CD4-positive, alpha-beta T cell treated with Interleukin-21 for 1 hour (primary cell): ENCODE data around the gene CDT1.

Experiments used
- DNase-seq: peaks from one replicate; pipeline ENCODE4 v3.0.0-alpha.2; 2020

The CDT1 gene

DNA sequence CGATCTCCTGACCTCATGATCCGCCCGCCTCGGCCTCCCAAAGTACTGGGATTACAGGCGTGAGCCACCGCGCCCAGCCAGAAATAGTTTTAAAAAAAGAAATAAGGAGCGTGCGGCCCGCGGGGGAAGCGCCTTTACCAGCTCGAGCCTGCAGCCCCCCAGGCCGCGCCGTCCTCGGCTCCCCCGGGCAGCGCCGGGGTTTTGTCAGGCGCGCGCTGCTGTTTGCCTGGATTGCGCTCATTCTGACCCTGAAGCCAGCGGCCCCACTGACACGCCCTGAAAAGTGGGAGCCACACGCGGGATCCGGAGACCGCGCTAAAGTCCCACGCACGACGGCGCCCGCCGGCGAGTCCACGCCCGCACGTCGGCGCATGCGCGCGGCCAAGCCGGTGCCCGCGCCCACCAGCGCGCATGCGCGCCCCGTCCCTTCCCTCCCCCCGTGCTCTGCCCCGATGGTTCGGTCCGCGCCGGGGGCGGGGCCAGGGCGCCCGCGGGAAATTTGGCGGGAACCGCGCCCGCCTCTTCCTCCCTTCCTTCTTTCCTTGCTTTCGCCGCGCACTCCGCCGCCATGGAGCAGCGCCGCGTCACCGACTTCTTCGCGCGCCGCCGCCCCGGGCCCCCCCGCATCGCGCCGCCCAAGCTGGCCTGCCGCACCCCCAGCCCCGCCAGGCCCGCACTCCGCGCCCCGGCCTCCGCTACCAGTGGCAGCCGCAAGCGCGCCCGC lies at the start of gene CDT1:
Gene CDT1 (plus strand): TSS at position 526 of the 724 bp plus-strand sequence. CDS start 43 bp downstream, at position 569.
- peak; percentile 85 for DNase-seq

DNA sequence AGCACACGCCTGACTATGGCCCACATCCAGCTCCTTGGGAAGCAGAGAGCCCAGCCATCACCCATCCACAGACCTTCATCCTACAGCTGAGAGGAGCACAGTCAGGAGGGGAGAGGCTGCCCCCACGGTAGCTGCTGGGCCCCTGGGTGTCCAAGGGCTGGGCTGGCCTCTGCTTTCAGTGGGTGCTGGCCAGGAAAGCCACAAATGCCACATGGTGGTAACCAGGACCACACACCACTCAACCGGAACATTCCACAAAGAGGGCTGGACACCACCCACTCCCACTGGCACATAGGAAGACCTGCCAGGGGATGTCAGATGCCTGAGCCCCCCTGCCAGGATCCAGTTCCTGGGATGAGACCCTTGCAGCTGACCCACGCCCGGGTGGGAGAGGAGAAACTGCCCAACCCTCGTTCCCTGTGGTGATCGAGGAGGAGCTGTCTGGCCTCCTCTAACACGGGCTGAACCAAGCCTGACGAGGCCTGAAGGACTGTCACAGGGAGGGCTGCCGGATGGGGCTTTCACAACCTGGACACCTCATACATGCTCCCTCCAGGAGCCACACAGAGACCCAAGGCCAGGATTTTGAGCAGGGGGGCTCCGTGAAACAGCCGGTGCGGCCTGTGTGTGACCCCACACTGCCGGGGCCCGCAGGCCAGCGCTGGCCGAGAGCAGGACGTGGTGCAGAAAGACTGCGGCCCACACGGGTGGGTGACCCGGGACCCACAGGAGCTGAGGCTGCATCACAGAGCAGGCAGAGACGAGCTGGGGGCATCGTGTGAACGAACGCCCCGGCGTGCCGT lies 49.3 kb upstream of the CDT1 start:
- no peak for DNase-seq

DNA sequence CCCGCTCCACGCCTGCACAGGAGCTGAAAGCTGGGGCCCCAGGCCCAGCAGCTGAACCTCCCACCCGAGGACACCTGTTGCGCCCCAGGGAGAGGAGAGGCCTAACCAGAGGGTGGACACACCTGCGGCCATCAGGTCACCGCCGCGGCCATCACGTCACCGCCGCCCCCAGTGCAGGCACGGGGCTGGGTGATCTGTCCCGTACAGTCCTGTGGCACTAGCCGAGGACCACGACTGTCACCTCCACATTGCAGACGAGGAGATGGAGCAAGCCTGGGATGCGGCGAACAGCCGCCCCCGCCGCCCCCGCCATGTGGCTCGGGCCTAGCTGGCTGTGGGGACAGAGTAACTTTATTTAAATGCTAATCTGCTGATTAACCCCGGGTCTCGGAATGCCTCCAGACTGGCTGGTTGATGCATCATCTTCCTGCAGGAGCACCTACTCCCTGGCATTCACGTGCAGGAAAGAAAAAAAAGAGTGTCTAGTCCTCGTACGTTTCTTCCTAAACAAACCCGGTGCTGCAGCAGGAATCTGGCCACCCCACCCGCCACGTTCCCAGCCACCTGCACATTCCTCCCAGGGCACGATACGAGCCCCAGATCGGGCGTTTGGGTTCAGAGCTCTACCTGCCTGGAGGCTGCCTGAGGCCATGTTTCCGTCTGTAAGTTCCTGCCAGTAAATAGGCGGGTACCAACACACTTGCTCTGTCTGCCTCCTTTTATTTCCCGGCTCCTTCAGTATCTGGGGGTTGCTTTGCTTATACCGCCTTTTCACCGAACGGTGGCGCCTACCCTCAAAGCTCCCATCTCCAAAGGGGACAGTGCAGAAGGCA lies 48.5 kb upstream of the CDT1 start:
- DNase-seq = peak; percentile 37

DNA sequence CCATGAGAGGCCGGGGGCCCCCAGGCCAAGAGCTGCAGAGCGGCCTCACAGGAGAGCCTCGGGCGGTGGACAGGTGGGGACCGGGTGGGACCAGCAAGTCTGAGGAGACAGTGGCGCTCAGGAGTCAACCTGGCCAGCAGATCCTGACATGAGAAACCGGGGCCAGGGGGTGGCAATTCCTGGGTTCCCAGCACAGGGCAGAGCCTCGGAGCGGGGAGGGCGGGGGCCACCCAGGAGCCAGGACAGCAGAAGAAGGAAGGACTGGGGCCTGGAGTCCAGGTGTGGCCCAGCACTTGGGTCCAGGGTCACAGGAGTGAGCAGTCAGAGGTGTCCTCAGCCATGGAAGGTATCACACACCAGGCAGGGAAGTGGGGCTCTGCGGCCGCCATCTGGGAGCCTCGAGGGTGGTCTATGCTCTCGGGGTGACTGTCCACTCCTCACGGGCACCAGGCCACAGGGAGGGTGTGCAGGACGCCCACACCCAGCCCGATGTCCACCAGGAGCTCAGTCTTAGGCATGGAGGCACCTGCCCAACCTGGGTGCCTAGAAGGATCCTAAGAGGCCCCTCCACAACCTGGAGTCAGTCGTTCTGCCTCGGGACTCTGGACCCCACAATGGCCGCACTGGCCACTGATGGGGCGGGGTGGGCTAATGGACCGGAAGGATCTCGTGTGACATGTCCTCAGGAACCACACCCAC lies 47.7 kb upstream of the CDT1 start:
- no peak for DNase-seq

DNA sequence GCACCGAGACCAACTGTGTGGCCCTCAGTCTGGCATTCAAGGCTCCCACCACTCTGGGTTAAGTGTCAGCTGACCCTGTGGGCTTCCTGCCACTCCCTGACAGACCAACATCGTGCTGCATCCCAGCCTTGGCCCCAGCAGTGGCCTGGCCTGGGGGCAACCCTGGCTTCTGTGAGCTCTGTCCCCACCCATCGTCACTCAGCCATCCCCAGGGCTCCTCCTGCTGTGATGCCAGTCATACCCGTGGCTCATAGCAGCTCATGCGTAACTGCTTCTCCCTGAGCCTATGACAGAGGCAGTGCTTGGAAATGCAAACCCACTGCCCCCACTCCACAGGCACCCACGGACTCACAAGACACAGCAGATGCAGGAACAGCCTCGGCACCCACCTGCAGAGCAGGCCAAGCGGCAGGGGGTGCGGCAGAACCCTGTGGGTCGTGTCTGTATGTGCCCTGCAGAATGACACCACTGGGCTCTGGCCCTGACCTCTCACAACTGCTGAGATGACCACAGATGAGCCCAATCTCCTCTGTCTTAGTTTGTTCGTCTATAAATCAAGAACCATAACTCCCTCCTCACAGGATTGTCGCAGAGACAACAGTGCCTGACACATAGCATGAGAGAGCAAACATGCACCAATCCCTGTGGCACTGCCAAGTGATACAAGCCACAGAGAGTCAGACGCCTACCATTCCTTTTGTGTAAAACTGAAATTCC lies 45.2 kb upstream of the CDT1 start:
- no peak for DNase-seq

DNA sequence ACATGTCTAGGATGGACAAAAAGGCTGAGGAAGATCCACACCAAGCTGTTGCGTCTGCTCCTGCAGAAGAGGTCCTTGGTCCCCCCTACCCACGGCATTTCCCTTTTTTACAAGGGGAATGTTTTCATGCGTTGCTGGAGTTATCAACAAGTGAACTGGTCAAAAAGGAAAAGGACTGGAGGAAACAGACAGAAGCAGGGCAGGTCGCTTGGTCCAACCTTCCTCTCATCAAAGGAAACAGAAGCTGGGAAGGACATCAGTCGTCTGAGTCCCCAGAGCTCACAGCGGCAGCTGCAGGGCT lies 44.7 kb upstream of the CDT1 start:
- DNase-seq = no peak

DNA sequence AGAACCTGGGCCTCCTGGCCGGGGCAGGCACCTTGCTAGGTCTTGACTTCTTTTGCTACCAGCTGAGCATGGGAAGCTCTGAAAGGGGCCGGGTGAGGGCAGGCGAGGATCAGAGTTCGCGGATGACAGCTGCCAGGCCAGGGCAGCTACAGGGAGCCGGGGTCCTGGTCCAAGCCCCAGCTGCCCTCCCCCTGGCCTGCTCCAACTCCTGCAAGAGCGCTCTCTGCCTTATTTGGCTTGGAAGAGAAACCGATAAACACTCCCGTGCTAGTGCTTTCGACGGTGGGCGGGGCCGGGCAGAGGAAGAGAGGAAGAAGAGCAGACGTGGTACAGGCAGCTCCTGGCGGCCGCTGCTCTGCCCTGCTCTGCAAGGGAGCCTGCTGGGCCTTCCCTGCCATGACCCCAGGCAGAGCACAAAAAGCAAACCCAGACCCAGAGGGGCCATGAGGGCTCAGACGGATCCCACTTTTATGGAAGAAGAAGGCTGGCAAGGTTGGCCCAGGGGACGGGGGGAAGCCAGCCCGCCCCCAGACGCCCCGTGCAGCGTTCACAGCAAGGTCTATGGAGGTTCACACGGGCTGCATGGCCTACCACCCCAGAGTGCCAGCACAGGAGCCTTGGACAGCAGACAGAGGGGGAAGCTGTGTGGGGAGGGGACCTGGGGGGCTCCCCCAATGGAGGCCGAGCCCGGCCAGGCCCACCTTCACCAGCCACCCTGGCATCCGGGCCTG lies 44.2 kb upstream of the CDT1 start:
- DNase-seq = peak; percentile 59

DNA sequence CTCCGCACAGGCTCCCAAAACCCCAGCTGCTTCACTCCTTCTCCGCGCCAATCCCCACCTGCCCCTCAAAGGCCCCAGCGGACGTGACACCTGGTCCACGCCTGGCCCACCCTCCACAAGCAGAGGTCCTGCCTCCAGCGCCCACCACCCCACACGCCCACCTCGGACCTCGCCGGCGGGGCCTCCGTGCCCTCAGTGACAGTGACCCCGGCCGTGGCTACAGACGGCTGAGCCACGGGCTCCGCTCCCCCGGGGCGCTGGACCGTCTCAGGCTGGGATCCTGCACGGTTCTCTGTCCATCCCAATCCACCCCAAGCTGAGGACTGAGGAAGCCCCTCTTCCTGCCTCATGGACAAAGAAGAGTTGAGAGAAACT lies 43.6 kb upstream of the CDT1 start:
- no peak for DNase-seq

DNA sequence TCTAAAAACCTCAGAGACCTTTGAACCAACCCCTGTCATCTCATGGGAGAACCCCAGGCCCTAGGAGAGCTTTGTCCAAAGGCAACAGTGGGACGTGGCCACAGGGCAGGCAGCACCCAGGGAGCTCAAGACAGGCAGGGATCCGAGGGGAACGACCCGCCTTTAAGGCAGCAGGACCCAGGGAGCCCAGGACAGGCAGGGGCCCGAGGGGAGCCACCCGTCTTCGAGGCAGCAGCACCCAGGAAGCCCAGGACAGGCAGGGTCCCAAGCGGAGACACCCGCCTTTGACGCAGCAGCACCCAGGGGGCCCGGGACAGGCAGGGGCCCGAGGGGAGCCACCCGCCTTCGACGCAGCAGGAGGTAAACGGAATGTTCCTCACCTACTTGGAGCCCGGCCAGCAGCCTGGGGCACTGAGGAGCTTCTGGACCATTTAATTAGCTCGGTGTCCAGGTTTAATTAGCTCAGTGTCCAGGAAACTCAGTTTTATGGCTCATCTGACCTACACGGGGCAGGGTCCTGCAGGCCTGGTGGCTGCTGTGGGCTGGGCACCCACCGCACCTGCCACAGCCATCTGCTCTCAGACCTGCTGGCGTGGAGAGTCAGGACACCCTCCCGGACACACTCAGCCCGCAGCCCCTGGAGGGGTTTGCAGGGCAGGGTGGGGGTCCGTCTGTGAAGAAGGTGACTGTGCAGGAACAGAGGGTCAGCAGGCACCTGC lies 43.0 kb upstream of the CDT1 start:
- DNase-seq = no peak

DNA sequence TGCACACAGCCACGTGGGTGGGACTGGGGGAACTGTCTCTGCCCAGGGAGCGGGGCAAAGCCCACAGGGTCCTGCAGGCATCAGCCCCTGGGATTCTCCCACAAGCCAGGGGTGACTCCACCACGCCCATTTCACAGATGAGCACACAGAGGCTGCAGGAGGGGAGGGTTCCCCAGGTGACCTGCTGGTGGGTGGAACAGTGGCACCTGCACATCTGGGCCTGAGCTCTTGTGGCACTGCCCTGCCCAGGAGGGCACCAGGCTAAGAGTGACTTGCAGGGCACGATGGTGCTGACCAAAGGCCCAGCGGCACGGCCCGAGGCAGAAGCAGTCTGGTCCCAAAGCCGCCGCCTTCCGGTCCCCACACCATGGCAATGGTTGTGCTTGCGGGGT lies 42.5 kb upstream of the CDT1 start:
- no peak for DNase-seq

DNA sequence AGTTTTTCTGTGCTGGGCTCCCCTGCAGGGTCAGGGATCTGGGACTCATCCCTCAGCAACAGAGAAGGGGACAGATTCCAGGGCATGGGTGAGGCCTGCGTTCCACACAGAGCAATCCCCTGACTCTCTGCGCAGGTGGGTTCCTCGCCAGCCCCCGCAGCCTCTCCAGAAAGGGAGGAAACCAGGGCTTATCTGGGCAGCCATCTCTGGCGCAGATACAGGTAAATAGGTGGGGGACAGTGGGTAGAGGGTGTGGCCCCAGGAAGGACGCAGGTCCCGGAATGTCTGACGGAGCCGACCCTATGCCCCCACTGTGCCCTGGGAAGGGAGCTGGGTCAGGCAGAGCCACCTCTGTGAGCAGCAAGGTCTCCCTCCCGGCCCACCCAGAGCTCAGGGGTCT lies 41.8 kb upstream of the CDT1 start:
- DNase-seq = no peak

DNA sequence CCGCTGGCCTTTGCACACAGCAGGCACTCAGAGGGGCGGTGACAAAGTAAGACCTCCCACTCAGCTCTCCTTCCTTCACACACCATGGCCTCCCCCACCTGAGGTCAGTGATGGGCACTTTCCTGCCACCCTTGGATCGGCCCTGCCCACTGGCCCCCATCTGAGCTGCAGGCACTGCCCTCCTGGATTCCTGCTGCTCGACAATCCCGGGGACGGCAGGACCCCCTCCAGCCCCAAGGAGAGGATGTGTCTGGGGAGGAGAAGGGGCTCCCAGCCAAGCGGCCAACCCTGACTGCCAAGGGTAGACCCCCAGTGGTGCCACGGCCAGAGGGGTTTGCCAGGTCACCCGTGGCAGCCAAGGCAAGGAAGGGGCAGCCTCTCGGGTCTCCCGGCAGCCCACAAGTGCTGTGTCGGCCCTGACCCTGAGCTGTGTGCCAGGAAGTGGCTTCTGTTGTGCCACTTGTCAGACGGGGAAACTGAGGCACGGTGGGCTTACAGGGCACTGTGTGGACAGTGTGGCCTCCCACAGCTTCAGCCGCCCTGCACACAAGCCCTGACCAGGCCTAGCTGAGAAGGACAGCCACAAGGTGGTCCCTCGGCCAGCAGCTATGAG lies 41.2 kb upstream of the CDT1 start:
- no peak for DNase-seq

DNA sequence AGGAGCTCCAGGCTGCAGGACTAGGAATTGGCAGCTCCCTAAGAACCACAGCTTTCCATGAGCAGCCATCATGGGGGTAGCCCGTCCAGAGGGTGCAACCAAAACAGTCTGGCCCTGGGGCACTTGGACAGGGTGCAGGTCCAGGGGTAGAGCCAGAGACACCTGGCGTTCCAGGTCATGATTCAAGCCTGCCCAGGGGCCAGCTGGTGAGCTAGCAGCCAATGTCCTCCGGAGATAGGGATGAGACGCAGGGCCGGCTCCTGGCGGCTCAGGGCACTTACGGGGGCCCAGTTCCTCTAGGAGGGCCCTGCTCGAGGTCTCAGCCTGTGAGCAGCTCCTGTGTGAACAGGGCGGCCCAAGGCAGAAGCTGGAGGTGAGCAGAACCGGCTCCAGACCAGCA lies 40.6 kb upstream of the CDT1 start:
- DNase-seq = no peak

DNA sequence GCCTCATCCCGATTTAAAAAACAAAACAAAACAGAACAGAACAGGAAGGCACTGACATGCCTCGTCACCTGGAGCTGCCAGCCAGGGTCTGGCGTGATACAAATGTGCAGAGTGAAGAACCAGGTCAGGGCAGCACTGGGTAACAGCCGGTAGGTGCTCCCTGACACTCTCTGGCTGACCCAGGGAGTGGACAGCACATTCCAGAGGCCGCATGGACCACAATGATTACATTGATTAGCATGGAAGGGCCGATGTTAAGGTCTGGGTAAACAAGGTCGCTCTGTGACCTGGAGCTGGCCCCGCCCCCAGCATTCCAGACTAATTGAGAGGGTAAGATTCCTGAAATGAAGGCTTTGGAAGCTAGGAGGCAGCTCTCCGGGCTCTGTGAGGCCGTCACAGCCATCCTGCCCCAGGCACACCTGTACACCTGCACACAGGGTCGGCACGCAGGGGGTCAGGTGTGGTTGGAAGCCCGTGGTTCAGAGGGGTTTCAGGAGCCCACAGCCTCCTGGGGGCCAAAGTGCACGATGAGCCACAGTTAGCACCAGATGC lies 40.0 kb upstream of the CDT1 start:
- DNase-seq = no peak

DNA sequence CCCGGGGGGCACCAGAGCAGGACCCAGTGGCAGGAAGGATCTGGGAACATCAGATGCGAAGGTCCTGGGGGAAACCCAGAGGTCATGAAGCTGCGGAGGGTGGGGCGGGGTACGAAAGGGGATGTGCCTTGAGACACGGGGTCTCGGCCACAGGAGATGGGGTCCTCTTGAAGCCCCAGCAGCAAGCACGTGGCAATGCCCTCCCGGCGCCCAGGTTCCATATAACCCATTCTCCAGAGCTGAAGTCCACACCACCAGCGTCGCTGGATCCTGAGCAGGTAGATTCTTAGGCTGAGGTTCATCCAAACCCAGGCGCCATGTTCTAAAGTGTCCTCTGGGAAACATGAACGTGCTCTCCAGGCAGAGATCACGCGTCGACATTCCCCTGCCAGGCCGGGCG lies 39.5 kb upstream of the CDT1 start:
- no peak for DNase-seq

DNA sequence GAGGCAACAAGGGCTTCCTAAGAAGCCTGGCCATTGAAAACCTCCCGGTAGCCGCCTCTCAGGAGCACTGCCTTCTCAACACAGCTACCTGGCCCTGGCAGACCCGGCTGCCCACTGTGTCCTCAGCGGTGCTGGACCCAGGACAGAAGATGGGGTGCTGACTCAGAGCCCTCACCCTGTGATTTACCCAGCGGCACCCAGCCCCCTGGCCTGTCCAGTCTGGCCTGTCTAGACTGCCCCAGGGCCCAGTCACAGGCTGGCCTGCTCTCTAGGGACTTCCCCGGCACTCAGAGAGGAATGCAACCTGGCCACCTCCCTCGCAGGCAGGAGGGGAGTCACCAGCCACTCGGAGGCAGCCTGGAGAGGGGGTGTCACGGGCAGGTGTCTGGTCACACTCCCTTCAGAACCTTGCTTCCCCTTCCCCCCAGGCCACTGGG lies 38.7 kb upstream of the CDT1 start:
- DNase-seq = no peak

DNA sequence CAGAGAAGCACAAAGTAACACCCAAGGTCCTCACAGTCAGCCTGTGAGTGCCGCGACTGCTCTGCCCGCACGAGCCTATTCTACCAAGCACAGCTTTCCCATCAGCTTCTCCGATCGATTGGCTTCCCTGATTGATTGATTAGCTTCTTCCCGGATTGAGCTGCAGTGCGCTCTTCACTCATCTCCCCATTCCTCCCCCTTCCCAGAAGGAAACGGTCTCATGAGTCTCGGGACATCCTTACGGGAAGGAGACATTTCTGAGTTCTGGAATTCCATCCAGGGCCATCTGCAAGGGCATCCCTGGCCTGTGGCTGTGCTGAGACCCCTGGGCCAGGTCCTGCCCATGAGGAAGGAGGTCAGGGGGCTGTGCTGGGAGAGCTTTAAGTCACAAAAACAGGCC lies 36.6 kb upstream of the CDT1 start:
- DNase-seq = no peak

DNA sequence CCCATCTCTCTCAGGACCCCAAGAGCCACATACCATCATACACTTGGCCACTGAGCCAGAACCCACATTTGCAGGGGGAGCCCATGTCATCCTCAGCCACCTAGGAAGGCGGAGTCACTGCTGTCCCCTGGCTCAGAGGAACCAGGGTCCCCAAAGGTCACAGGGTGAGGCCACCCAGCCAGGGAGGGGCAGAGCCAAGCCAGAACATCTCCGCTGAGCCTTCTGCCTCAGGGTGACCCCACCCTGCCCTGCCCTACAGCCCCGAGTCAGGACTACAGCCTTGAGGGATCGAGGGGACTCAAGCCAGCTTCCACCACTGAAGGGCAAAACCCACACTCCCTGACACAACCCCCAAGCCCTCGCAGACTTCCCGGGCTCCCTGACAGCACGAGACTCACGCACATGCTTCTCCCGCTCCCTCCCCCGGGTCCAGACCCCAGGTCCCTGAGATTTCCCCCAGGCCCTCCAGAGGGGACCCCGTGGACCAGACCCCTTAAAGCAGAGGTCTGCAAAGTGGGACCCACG lies 36.0 kb upstream of the CDT1 start:
- DNase-seq = no peak

DNA sequence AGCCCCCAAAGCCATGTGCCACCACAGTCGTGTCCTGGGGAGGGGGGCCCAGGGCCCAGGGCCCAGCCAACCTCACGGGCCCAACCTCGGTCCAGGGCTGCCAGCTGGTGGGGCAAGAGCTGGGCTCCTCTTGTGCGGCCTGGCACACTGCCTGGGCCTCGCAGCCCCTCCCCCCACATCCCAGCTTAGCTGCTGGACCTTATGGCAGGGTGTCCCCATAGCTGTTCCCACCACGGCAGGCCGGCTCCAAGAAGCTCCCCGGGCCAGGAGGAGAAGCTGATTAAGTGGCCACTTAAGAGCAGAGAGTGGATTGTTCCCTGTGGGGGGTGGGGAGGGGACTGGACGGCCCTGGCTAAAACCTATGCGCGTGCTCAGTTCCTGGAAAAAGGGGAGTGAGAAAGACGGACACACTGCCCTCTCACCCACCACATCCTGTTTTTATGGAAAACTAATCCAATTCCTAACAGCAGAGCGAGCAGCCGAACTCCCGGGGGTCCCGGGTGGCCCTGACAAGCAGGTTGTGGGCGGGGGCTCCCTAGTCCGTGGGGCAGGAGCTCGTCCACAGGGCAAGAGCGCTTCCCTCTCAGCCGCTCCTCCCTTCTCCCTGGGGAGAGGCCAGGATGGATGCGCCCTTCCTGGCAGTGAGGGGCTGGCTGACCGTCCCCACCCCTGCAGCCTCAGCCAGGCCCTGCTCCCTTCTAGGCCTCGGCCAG lies 35.4 kb upstream of the CDT1 start:
- DNase-seq = no peak
